IMR-90 (cell line): ENCODE results near the gene TMEM35A.

Source experiments
- BHLHE40 ChIP-seq: fragments of 150-350 bp; IDR thresholded peaks from 2 replicates; pipeline ENCODE4 v1.6.1; 2016; ENCODE audit warnings: mild to moderate bottlenecking, low read depth, low read length
- CEBPB ChIP-seq: IDR thresholded peaks from 2 replicates; pipeline ENCODE4 v1.6.1; 2012; ENCODE audit warnings: low read depth, low read length, improper control_type of control experiment
- CTCF ChIP-seq: conservative IDR thresholded peaks from 2 replicates; pipeline ENCODE4 v1.5.1; 2012; ENCODE audit warnings: mild to moderate bottlenecking, low read depth, low read length, improper control_type of control experiment
- ELK1 ChIP-seq: fragments of 150-350 bp; IDR thresholded peaks from 2 replicates; pipeline ENCODE4 v1.6.1; 2016; ENCODE audit warnings: low read depth, mild to moderate bottlenecking, low read length, moderate library complexity, borderline replicate concordance
- MAFK ChIP-seq: IDR thresholded peaks from 2 replicates; pipeline ENCODE4 v1.6.1; 2012; ENCODE audit warnings: low read depth, low read length, improper control_type of control experiment
- MXI1 ChIP-seq: IDR thresholded peaks from 2 replicates; pipeline ENCODE4 v1.6.1; 2012; ENCODE audit warnings: low read depth, mild to moderate bottlenecking, low read length, moderate library complexity, borderline replicate concordance
- POLR2A ChIP-seq: IDR thresholded peaks from 2 replicates; pipeline ENCODE4 v1.6.1; 2012; ENCODE audit warnings: mild to moderate bottlenecking, low read depth, low read length
- RAD21 ChIP-seq: IDR thresholded peaks from 2 replicates; pipeline ENCODE4 v1.6.1; 2012; ENCODE audit warnings: low read length, improper control_type of control experiment
- RCOR1 ChIP-seq: IDR thresholded peaks from 2 replicates; pipeline ENCODE4 v1.6.1; 2012; ENCODE audit warnings: mild to moderate bottlenecking, low read length, improper control_type of control experiment; ENCODE audit not compliant: insufficient replicate concordance
- RFX5 ChIP-seq: IDR thresholded peaks from 2 replicates; pipeline ENCODE4 v1.8.0; 2012; ENCODE audit warnings: low read depth, mild to moderate bottlenecking, low read length, moderate library complexity
- SMC3 ChIP-seq: fragments of 150-350 bp; IDR thresholded peaks from 2 replicates; pipeline ENCODE4 v1.6.1; 2016; ENCODE audit warnings: low read depth, mild to moderate bottlenecking, antibody characterized with exemption, low read length, moderate library complexity
- USF2 ChIP-seq: fragments of 150-350 bp; IDR thresholded peaks from 2 replicates; pipeline ENCODE4 v1.6.1; 2017; ENCODE audit warnings: mild to moderate bottlenecking, antibody characterized with exemption, low read length, low read depth

- no peak for TF ChIP-seq POLR2A
- no peak for TF ChIP-seq CEBPB
- TF ChIP-seq RAD21, result no peak
- TF ChIP-seq CTCF, result no peak
- no peak for TF ChIP-seq SMC3
- TF ChIP-seq RFX5, result no peak
- TF ChIP-seq USF2, result no peak
- no peak for TF ChIP-seq BHLHE40
- TF ChIP-seq ELK1, result no peak
- no peak for TF ChIP-seq MAFK
- no peak for TF ChIP-seq RCOR1
- TF ChIP-seq MXI1, result no peak
These were observed 16.5 kb upstream of the TMEM35A start for GRCh38 chrX:101062176-101062575.
